Measurements from ENCODE around the gene TRMT11.

DNA sequence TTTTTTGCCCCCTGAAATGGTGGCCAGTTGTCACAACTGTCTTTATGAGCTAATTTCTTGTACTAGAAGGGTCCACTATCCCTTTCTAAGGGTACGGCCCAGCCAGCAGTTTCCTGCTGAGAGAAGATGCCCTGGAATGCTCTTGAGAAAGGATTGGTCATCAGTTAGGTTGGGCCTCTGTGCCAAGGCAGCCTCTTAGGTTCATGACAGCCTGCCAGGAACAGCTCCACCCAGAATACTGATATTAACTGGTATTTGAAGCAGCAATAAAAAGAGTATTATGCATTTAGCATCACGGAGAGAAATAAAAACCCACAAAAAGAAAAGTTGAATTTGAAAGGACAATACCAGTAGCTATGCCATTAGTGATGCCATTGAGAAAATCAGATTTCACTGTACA lies 38.7 kb upstream of the TRMT11 start:
- TF ChIP-seq YBX1 (IDR thresholded peaks at IDR 0.05) (no peak), EP300 (IDR thresholded peaks at IDR 0.05; ENCODE audit: borderline replicate concordance in 1 of 2, control insufficient read depth in 1 of 2, low read depth in 2 of 2, low read length in 2 of 2) (no peak), ZSCAN29 (IDR thresholded peaks at IDR 0.05) (no peak), CHD4 (IDR thresholded peaks at IDR 0.05) (no peak), BHLHE40 (IDR thresholded peaks at IDR 0.05; ENCODE audit: borderline replicate concordance in 1 of 2, low read depth in 2 of 2, low read length in 1 of 2) (no peak)
- TF ChIP-seq, protein P1, sequence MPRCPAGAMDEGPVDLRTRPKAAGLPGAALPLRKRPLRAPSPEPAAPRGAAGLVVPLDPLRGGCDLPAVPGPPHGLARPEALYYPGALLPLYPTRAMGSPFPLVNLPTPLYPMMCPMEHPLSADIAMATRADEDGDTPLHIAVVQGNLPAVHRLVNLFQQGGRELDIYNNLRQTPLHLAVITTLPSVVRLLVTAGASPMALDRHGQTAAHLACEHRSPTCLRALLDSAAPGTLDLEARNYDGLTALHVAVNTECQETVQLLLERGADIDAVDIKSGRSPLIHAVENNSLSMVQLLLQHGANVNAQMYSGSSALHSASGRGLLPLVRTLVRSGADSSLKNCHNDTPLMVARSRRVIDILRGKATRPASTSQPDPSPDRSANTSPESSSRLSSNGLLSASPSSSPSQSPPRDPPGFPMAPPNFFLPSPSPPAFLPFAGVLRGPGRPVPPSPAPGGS (IDR thresholded peaks at IDR 0.05; ENCODE audit: borderline replicate concordance, insufficient read depth, low read depth, low read length, poor library complexity, severe bottlenecking) = no peak
